HG02840 (cell line): ENCODE data around the gene CDC6.

Experiments
- ATAC-seq: cut with Tn5 transposase; IDR thresholded peaks from one replicate; pipeline ENCODE4 v1.9.1; 2021; ENCODE audit warnings: mild to moderate bottlenecking, moderate library complexity, moderate number of reproducible peaks; ENCODE audit not compliant: unreplicated experiment, low FRiP score

CDC6 gene

GRCh38 chr17:40349477-40349894 lies 61.8 kb downstream of the CDC6 start:
- no peak for ATAC-seq

GRCh38 chr17:40349895-40350688 lies 62.4 kb downstream of the CDC6 start:
- ATAC-seq: no peak

- ATAC-seq: no peak
These were observed 63.1 kb downstream of the CDC6 start for GRCh38 chr17:40350689-40351358.

- no peak for ATAC-seq
These were observed 63.9 kb downstream of the CDC6 start for GRCh38 chr17:40351359-40352236.

GRCh38 chr17:40352237-40352778 lies 64.6 kb downstream of the CDC6 start:
- ATAC-seq: no peak

GRCh38 chr17:40352779-40353394 lies 65.2 kb downstream of the CDC6 start:
- no peak for ATAC-seq
